HEK293 (cell line): ENCODE data around the gene DVL1.

ENCODE experiments used
- CTCF ChIA-PET: fragments of 350-600 bp; formaldehyde crosslinking; extraction: SDS; loops from one replicate; lab custom pipeline; 2021; ENCODE audit warnings: antibody characterized with exemption; lab: Yijun Ruan, JAX
- POLR2A ChIA-PET: fragments of 300-600 bp; formaldehyde crosslinking; extraction: SDS; loops from one replicate; lab custom pipeline; 2020; ENCODE audit warnings: antibody characterized with exemption, inconsistent platforms; lab: Yijun Ruan, JAX
- H3K27ac ChIP-seq: fragments of 200-500 bp; sonication (Bioruptor generic); 2 replicates; pipeline ENCODE4 v1.5.1; 2014; ENCODE audit warnings: low read depth, low read length, control low read depth, inconsistent platforms; ENCODE audit errors: extremely low read depth
- H3K36me3 ChIP-seq, 2 experiments: fragments of 200-500 bp in 1 of 2; sonication (Bioruptor generic) in 1 of 2; 1 replicate in 1 of 2; 2 replicates in 1 of 2; pipeline ENCODE4 v1.5.1; 2014 to 2017; ENCODE audit warnings: inconsistent platforms in 2 of 2, low read length in 2 of 2; ENCODE audit not compliant: control insufficient read depth in 2 of 2, insufficient read depth in 1 of 2
- H3K4me1 ChIP-seq: fragments of 200-500 bp; sonication (Bioruptor generic); 2 replicates; pipeline ENCODE4 v1.5.1; 2014; ENCODE audit warnings: mild to moderate bottlenecking, low read length, inconsistent platforms; ENCODE audit not compliant: control insufficient read depth, insufficient read depth
- H3K4me3 ChIP-seq: 2 replicates; pipeline ENCODE4 v1.5.1; 2011; ENCODE audit warnings: low read depth, mild to moderate bottlenecking, control low read depth, low read length, moderate library complexity
- H3K9me3 ChIP-seq: fragments of 200-500 bp; sonication (Bioruptor generic); 2 replicates; pipeline ENCODE4 v1.5.1; 2014; ENCODE audit warnings: low read depth, low read length, inconsistent platforms; ENCODE audit not compliant: control insufficient read depth, insufficient read depth
- ATF2 ChIP-seq: fragments of 450-650 bp; formaldehyde crosslinking; IDR thresholded peaks from 2 replicates; pipeline ENCODE4 v1.5.1; 2016; ENCODE audit warnings: missing biosample characterization, missing genetic modification characterization, low read depth
- GLIS1 ChIP-seq: fragments of 450-650 bp; formaldehyde crosslinking; IDR thresholded peaks from 2 replicates; pipeline ENCODE4 v1.5.1; 2016; ENCODE audit warnings: missing biosample characterization, missing genetic modification characterization
- GLIS2 ChIP-seq: fragments of 450-650 bp; formaldehyde crosslinking; IDR thresholded peaks from 2 replicates; pipeline ENCODE4 v1.5.1; 2016; ENCODE audit warnings: missing biosample characterization, missing genetic modification characterization
- PATZ1 ChIP-seq: fragments of 450-650 bp; formaldehyde crosslinking; IDR thresholded peaks from 2 replicates; pipeline ENCODE4 v1.5.1; 2016; ENCODE audit warnings: missing biosample characterization, missing genetic modification characterization
- PRDM4 ChIP-seq: fragments of 450-650 bp; formaldehyde crosslinking; IDR thresholded peaks from 2 replicates; pipeline ENCODE4 v1.5.1; 2017; ENCODE audit warnings: missing biosample characterization, missing genetic modification characterization
- SP7 ChIP-seq: fragments of 450-650 bp; formaldehyde crosslinking; IDR thresholded peaks from 2 replicates; pipeline ENCODE4 v1.5.1; 2016; ENCODE audit warnings: missing biosample characterization, missing genetic modification characterization
- YY2 ChIP-seq: fragments of 450-650 bp; formaldehyde crosslinking; IDR thresholded peaks from 2 replicates; pipeline ENCODE4 v1.5.1; 2016; ENCODE audit warnings: missing biosample characterization, missing genetic modification characterization
- ZBTB26 ChIP-seq: fragments of 450-650 bp; formaldehyde crosslinking; optimal IDR thresholded peaks from 2 replicates; pipeline ENCODE3; 2016; ENCODE audit warnings: missing biosample characterization, mild to moderate bottlenecking, missing genetic modification characterization
- ZBTB48 ChIP-seq: fragments of 450-650 bp; formaldehyde crosslinking; IDR thresholded peaks from 2 replicates; pipeline ENCODE4 v1.5.1; 2016; ENCODE audit warnings: missing biosample characterization, missing genetic modification characterization
- ZNF112 ChIP-seq: fragments of 450-650 bp; formaldehyde crosslinking; IDR thresholded peaks from 2 replicates; pipeline ENCODE4 v1.5.0; 2017; ENCODE audit warnings: missing biosample characterization, missing genetic modification characterization
- ZNF133 ChIP-seq: fragments of 450-650 bp; formaldehyde crosslinking; IDR thresholded peaks from 2 replicates; pipeline ENCODE4 v1.5.1; 2016; ENCODE audit warnings: missing biosample characterization, missing genetic modification characterization
- ZNF223 ChIP-seq: fragments of 450-650 bp; formaldehyde crosslinking; IDR thresholded peaks from 2 replicates; pipeline ENCODE4 v1.5.1; 2016; ENCODE audit warnings: missing biosample characterization, missing genetic modification characterization
- ZNF274 ChIP-seq, 2 experiments: fragments of 200-500 bp in 1 of 2; fragments of 450-650 bp in 1 of 2; sonication (Bioruptor generic) in 1 of 2; formaldehyde crosslinking in 1 of 2; IDR thresholded peaks; 2 replicates each; pipeline versions ENCODE4 v1.5.1 to v1.6.1; 2014 to 2016; ENCODE audit warnings: borderline replicate concordance in 1 of 2, inconsistent platforms in 1 of 2, low read length in 1 of 2, missing biosample characterization in 1 of 2, missing genetic modification characterization in 1 of 2
- ZNF302 ChIP-seq: fragments of 450-650 bp; formaldehyde crosslinking; IDR thresholded peaks from 2 replicates; pipeline ENCODE4 v1.5.1; 2016; ENCODE audit warnings: missing biosample characterization, missing genetic modification characterization, low read depth
- ZNF366 ChIP-seq: fragments of 450-650 bp; formaldehyde crosslinking; conservative IDR thresholded peaks from 2 replicates; pipeline ENCODE4 v1.5.1; 2016; ENCODE audit warnings: missing biosample characterization, missing genetic modification characterization
- ZNF501 ChIP-seq: fragments of 450-650 bp; formaldehyde crosslinking; IDR thresholded peaks from 2 replicates; pipeline ENCODE4 v1.5.1; 2016; ENCODE audit warnings: missing biosample characterization, missing genetic modification characterization
- ZNF529 ChIP-seq: fragments of 450-650 bp; formaldehyde crosslinking; IDR thresholded peaks from 2 replicates; pipeline ENCODE4 v1.5.1; 2017; ENCODE audit warnings: missing genetic modification characterization, missing biosample characterization; ENCODE audit not compliant: insufficient replicate concordance
- ZNF571 ChIP-seq: fragments of 450-650 bp; formaldehyde crosslinking; IDR thresholded peaks from 2 replicates; pipeline ENCODE4 v1.5.0; 2017; ENCODE audit warnings: missing biosample characterization, missing genetic modification characterization
- ZNF645 ChIP-seq: fragments of 450-650 bp; formaldehyde crosslinking; IDR thresholded peaks from 2 replicates; pipeline ENCODE4; 2016; ENCODE audit warnings: missing biosample characterization, missing genetic modification characterization

Gene DVL1

GRCh38 chr1:1356166-1356795 is 7.1 kb upstream of the DVL1 start:
- H3K4me3 ChIP-seq: no peak overlapping the region
- H3K4me1 ChIP-seq: peaks cover 7% of the 10 kb centered on the region; the same call in 1 of the 2 replicates
- CTCF ChIA-PET: no interaction called here
- H3K36me3 ChIP-seq: no peaks in the 10 kb centered on the region
- no peak for TF ChIP-seq ZNF529
- TF ChIP-seq PRDM4: no peak
- TF ChIP-seq ZBTB48 (tag by site-specific recombination): no peak
- no peak for TF ChIP-seq ZNF571 (tag by site-specific recombination)
- TF ChIP-seq GLIS1 (tag by site-specific recombination): peak; percentile 31
- no peak for TF ChIP-seq ZNF133 (tag by site-specific recombination)
- peak; percentile 38; the same call in 1 of the 2 replicates for TF ChIP-seq GLIS2 (tag by site-specific recombination)
- TF ChIP-seq PATZ1 (tag by site-specific recombination): peak; percentile 15
- TF ChIP-seq ZNF366 (tag by site-specific recombination): no peak
- no peak for TF ChIP-seq SP7 (tag by site-specific recombination)
- no peak for TF ChIP-seq ZNF302 (tag by site-specific recombination)
- no peak for TF ChIP-seq ATF2 (tag by site-specific recombination)
- no peak for TF ChIP-seq YY2 (tag by site-specific recombination)
- TF ChIP-seq, all 188 proteins: peak for 3
- Histone ChIP-seq H3K9me3 (no peaks in the 10 kb centered on the region), H3K27ac (no peak overlapping the region)
- POLR2A ChIA-PET: interaction anchor here (1.1 kb wide), 1 partner anchor 8 kb away, joined by 3 read pairs; no protein-coding TSS in a partner anchor

- ChIA-PET POLR2A (interaction anchor here (1.0 kb wide), 1 partner anchor 20 kb away, joined by 6 read pairs; the partner anchor contains the start of gene AURKAIP1), CTCF (interaction anchor here (1.1 kb wide), 1 partner anchor 17 kb away, joined by 3 read pairs; no protein-coding TSS in a partner anchor)
- no peaks in the 10 kb centered on the region for H3K36me3 ChIP-seq
- peaks cover 7% of the 10 kb centered on the region; the same call in 1 of the 2 replicates for H3K4me1 ChIP-seq
- no peak overlapping the region for H3K4me3 ChIP-seq
- H3K9me3 ChIP-seq: no peaks in the 10 kb centered on the region
- H3K27ac ChIP-seq: no peak overlapping the region
- TF ChIP-seq ZNF274 (IDR thresholded peaks at IDR 0.05; ENCODE audit: low read length) (no peak), ZNF274 (tag by site-specific recombination; IDR thresholded peaks at IDR 0.05; ENCODE audit: borderline replicate concordance) (no peak), ZBTB26 (peak; percentile 40), ZNF645 (tag by site-specific recombination) (no peak), ZNF112 (tag by site-specific recombination) (no peak), ZNF223 (tag by site-specific recombination) (no peak), ZNF501 (tag by site-specific recombination) (no peak), PATZ1 (tag by site-specific recombination) (no peak)
Observed at GRCh38 chr1:1355416-1355815, 6.2 kb upstream of the DVL1 start.
